Ishikawa (cell line): ENCODE data around the gene PTGER4.

Source experiments
- CEBPB ChIP-seq: IDR thresholded peaks from 2 replicates; pipeline ENCODE4 v1.6.1; 2012
- CREB1 ChIP-seq: IDR thresholded peaks from 2 replicates; pipeline ENCODE4 v1.6.1; 2012; ENCODE audit warnings: low read depth
- EGR1 ChIP-seq: IDR thresholded peaks from 2 replicates; pipeline ENCODE4 v1.6.1; 2012
- EP300 ChIP-seq: IDR thresholded peaks from 2 replicates; pipeline ENCODE4 v1.6.1; 2012; ENCODE audit warnings: borderline replicate concordance
- FOXM1 ChIP-seq: IDR thresholded peaks from 2 replicates; pipeline ENCODE4 v1.6.1; 2012; ENCODE audit warnings: low read depth, borderline replicate concordance
- NFIC ChIP-seq: IDR thresholded peaks from 2 replicates; pipeline ENCODE4 v1.6.1; 2012
- RAD21 ChIP-seq: IDR thresholded peaks from 2 replicates; pipeline ENCODE4 v1.6.1; 2012; ENCODE audit warnings: low read depth
- TAF1 ChIP-seq: IDR thresholded peaks from 2 replicates; pipeline ENCODE4 v1.6.1; 2012; ENCODE audit warnings: low read depth, mild to moderate bottlenecking
- TCF12 ChIP-seq: IDR thresholded peaks from 2 replicates; pipeline ENCODE4 v1.6.1; 2012; ENCODE audit warnings: low read depth
- TEAD4 ChIP-seq: IDR thresholded peaks from 2 replicates; pipeline ENCODE4 v1.6.1; 2012
- YY1 ChIP-seq: IDR thresholded peaks from 2 replicates; pipeline ENCODE4 v1.6.1; 2012; ENCODE audit warnings: low read depth
- ZBTB7A ChIP-seq: IDR thresholded peaks from 2 replicates; pipeline ENCODE4 v1.6.1; 2012; ENCODE audit warnings: low read depth
- TF ChIP-seq, protein P1 (sequence below): IDR thresholded peaks from 2 replicates; pipeline ENCODE4 v1.6.1; 2012
- TF ChIP-seq, protein P2 (sequence below): IDR thresholded peaks from 2 replicates; pipeline ENCODE4 v1.6.1; 2012; ENCODE audit warnings: low read depth, mild to moderate bottlenecking
- TF ChIP-seq, protein P3 (sequence below): IDR thresholded peaks from 2 replicates; pipeline ENCODE4 v1.6.1; 2012

The PTGER4 gene

DNA sequence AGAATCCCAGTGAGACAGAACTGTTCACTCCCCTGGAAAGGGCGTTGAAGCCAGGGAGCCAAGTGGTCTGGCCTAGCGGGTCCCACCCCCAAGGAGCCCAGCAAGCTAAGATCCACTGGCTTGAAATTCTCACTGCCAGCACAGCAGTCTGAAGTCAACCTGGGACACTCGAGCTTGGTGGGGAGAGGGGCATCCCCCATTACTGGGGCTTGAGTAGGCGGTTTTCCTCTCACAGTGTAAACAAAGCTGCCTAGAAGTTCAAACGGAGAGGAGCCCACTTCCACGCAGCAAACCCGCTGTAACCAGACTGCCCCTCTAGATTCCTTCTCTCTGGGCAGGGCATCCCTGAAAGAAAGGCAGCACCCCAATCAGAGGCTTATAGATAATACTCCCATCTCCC, 45.1 kb upstream of the PTGER4 start:
- TF ChIP-seq, protein P1, sequence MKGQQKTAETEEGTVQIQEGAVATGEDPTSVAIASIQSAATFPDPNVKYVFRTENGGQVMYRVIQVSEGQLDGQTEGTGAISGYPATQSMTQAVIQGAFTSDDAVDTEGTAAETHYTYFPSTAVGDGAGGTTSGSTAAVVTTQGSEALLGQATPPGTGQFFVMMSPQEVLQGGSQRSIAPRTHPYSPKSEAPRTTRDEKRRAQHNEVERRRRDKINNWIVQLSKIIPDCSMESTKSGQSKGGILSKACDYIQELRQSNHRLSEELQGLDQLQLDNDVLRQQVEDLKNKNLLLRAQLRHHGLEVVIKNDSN, result no peak
- TF ChIP-seq YY1, result no peak
- no peak for TF ChIP-seq TAF1
- no peak for TF ChIP-seq FOXM1
- TF ChIP-seq TCF12, result no peak
- TF ChIP-seq, protein P2, sequence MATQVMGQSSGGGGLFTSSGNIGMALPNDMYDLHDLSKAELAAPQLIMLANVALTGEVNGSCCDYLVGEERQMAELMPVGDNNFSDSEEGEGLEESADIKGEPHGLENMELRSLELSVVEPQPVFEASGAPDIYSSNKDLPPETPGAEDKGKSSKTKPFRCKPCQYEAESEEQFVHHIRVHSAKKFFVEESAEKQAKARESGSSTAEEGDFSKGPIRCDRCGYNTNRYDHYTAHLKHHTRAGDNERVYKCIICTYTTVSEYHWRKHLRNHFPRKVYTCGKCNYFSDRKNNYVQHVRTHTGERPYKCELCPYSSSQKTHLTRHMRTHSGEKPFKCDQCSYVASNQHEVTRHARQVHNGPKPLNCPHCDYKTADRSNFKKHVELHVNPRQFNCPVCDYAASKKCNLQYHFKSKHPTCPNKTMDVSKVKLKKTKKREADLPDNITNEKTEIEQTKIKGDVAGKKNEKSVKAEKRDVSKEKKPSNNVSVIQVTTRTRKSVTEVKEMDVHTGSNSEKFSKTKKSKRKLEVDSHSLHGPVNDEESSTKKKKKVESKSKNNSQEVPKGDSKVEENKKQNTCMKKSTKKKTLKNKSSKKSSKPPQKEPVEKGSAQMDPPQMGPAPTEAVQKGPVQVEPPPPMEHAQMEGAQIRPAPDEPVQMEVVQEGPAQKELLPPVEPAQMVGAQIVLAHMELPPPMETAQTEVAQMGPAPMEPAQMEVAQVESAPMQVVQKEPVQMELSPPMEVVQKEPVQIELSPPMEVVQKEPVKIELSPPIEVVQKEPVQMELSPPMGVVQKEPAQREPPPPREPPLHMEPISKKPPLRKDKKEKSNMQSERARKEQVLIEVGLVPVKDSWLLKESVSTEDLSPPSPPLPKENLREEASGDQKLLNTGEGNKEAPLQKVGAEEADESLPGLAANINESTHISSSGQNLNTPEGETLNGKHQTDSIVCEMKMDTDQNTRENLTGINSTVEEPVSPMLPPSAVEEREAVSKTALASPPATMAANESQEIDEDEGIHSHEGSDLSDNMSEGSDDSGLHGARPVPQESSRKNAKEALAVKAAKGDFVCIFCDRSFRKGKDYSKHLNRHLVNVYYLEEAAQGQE, result no peak
- no peak for TF ChIP-seq NFIC
- no peak for TF ChIP-seq RAD21
- TF ChIP-seq CREB1, result no peak
- TF ChIP-seq, protein P3, sequence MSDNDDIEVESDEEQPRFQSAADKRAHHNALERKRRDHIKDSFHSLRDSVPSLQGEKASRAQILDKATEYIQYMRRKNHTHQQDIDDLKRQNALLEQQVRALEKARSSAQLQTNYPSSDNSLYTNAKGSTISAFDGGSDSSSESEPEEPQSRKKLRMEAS, result no peak

DNA sequence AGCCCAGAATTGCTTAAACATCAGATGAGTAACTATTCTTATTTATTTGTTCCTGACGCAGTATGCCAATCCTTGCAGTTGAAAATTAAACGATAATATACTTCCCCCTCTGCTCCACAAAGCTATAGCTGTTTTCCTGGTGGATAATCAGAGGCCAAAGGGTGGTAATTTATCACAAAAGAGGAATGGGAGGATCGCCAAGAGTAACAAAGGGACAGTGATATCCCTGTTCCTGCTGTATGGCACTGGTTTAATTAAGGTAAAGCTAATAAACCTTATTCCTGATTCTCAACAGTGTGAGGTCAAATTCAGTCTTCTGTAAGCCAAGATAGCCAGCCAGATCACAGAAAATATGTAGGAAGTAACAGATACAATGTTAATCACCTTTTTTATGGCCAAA, 33.4 kb upstream of the PTGER4 start:
- no peak for TF ChIP-seq EGR1
- TF ChIP-seq EP300, result no peak
- no peak for TF ChIP-seq NFIC
- no peak for TF ChIP-seq FOXM1
- no peak for TF ChIP-seq CREB1
- TF ChIP-seq, protein P1, result no peak
- TF ChIP-seq ZBTB7A, result no peak
- no peak for TF ChIP-seq TEAD4
- TF ChIP-seq, protein P3, result no peak
- TF ChIP-seq CEBPB, result no peak
- no peak for TF ChIP-seq TCF12
- TF ChIP-seq, protein P2, result no peak
- TF ChIP-seq YY1, result no peak
- TF ChIP-seq TAF1, result no peak
- TF ChIP-seq RAD21, result no peak

DNA sequence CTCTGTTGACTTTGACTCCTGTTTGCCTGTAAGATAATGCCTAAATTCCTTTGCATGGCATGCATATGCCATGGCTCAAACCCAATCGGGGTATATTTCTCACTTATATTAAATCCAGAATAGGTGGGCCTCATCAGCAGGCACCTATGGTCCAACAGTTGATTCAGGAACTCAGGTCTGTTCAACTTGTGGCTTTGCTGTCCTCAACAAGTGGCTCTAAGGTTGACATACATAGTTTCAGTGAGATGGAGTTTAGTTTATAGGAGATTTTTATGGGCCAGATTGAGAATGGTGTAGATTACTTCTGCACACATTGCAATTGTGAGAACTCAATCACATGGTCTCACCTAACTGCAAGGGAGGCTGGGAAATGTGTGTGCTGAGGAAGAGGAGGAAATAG, 31.6 kb upstream of the PTGER4 start:
- TF ChIP-seq NFIC (no peak), TEAD4 (no peak), CREB1 (no peak), ZBTB7A (no peak), RAD21 (no peak), YY1 (no peak), FOXM1 (no peak), EGR1 (no peak), TCF12 (no peak), CEBPB (no peak), EP300 (no peak)
- TF ChIP-seq, protein P1, result no peak
- TF ChIP-seq, protein P2, result no peak
- TF ChIP-seq, protein P3, result no peak

DNA sequence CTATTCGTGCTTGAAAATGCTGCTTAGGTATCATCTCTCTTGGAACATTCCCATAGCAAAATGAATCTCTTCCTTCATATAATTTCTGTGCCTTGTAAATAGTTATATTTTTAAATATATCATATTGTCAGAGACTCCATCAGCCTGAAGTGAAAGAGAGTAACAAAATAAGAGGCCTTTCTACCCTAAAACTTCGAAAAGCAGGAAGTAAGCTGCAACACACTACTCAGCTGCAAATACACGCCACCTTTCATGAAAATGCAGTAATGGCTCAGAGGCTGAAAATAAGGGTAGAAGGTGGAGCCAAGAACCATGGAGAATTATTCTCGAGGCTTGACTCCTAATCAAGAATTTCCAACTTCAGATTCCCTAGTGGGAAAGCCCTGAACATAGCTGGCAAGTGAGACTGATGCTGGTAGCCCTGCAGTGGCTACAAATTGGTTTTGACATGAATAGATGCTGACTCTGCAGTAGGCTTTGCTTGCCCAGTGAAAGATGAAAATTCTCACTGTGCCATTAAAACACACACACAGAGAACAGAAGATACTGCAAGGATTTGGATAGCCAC, 30.2 kb upstream of the PTGER4 start:
- no peak for TF ChIP-seq RAD21
- no peak for TF ChIP-seq YY1
